ENCODE data around the gene IMP3.

GRCh38 chr15:75674366-75674765 is 34.3 kb upstream of the IMP3 start:
- TF ChIP-seq YY1 (IDR thresholded peaks at IDR 0.05) (no peak), SP1 (IDR thresholded peaks at IDR 0.05) (no peak), CTCF (IDR thresholded peaks at IDR 0.05; ENCODE audit: low read depth, low read length, missing input control) (no peak), RAD21 (IDR thresholded peaks at IDR 0.05) (no peak), JUND (IDR thresholded peaks at IDR 0.05) (no peak), MAX (IDR thresholded peaks at IDR 0.05) (no peak), EGR1 (IDR thresholded peaks at IDR 0.05; ENCODE audit: low read depth in 2 of 2) (no peak), GABPA (IDR thresholded peaks at IDR 0.05 in 1 of 2, conservative IDR thresholded peaks at IDR 0.05 in 1 of 2) (no peak), FOXA1 (IDR thresholded peaks at IDR 0.05) (no peak), TAF1 (conservative IDR thresholded peaks at IDR 0.05) (no peak), RXRA (IDR thresholded peaks at IDR 0.05) (no peak), HNF4G (IDR thresholded peaks at IDR 0.05) (no peak), ATF3 (IDR thresholded peaks at IDR 0.05) (no peak), REST (IDR thresholded peaks at IDR 0.05) (no peak)
